ENCODE results near the gene B3GALNT2. TPM values are rescaled to one million over a fixed set of nuclear protein-coding genes. Genes with fewer than 3 reads are reported as not detected.
A peak's percentile ranks its signal among the peaks of the same experiment; 100 is the strongest.
"Not testable (repeated sequence)": the region's sequence is repeated elsewhere in the genome, so short reads cannot be mapped to it uniquely, and the experiment has no call there.

B3GALNT2 gene
- total RNA-seq, 2 donors from 2014 or later, result 29.1 to 52.1 TPM

DNA sequence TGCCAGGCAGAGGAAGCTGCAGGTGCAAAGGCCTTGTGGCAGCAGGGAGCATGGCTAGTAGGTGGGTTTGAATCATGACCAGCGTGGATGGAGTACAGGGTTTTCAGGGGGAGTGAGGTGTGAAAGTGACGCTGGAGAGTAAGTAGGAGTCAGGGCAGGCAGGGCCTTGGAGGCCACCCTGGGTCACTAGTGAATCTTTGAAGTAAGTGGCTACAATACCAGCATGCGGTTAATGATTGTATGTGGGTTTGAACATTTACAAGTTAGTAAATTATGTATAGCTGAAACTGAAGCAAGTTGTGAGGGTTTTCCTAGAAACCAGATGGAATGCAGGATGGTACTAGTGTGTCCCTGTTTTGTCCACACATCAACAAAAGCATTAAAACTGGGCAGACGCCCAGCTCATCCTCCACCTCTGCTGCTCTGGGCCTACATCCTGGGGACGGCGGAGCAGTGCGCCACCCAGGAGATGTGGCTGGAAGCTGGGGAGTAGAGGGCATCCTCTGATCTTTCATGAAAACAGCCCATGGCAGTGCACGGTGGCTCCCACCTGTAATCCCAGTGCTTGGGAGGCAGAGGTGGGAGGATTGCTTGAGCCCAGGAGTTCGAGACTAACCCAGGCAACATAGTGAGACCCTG, 41.2 kb upstream of the B3GALNT2 start:
- 92% methylated on average over 9 of the region's 9 CpGs for WGBS
- intact Hi-C loops (cut with DNase I), result no loop called here
- no peak for TF ChIP-seq POLR2A (IDR thresholded peaks at IDR 0.05)
- TF ChIP-seq POLR2AphosphoS5 (IDR thresholded peaks at IDR 0.05), result no peak
- TF ChIP-seq CTCF (IDR thresholded peaks at IDR 0.05), result no peak
- no peak for DNase-seq (ENCODE audit: low spot score)
- Histone ChIP-seq H3K4me3 (no peak overlapping the region), H3K27me3 (replicated peaks; ENCODE audit: insufficient read depth) (no peaks in the 10 kb centered on the region), H3K27ac (no peak overlapping the region), H3K36me3 (no peaks in the 10 kb centered on the region), H3K4me1 (replicated peaks) (no peaks in the 10 kb centered on the region), H3K9me3 (no peaks in the 10 kb centered on the region)

GRCh38 chr1:235542845-235543244, 38.6 kb upstream of the B3GALNT2 start:
- intact Hi-C loops (cut with DNase I); H3K9me3 ChIP-seq; H3K4me3 ChIP-seq; H3K4me1 ChIP-seq (replicated peaks); H3K36me3 ChIP-seq; H3K27ac ChIP-seq; DNase-seq (ENCODE audit: low spot score); H3K27me3 ChIP-seq (replicated peaks; ENCODE audit: insufficient read depth): not testable (repeated sequence)
- 84% methylated on average over 7 of the region's 7 CpGs for WGBS

- Histone ChIP-seq H3K4me1 (replicated peaks) (no peaks in the 10 kb centered on the region), H3K27me3 (replicated peaks; ENCODE audit: insufficient read depth) (no peaks in the 10 kb centered on the region), H3K27ac (no peak overlapping the region), H3K9me3 (no peaks in the 10 kb centered on the region), H3K36me3 (no peaks in the 10 kb centered on the region), H3K4me3 (no peak overlapping the region)
- TF ChIP-seq POLR2AphosphoS5 (IDR thresholded peaks at IDR 0.05), result no peak
- no peak for TF ChIP-seq POLR2A (IDR thresholded peaks at IDR 0.05)
- TF ChIP-seq CTCF (IDR thresholded peaks at IDR 0.05), result no peak
- WGBS, result 80% methylated on average over 8 of the region's 8 CpGs
- no peak for DNase-seq (ENCODE audit: low spot score)
- intact Hi-C loops (cut with DNase I), result no loop called here
Measured at GRCh38 chr1:235533476-235534168, 29.4 kb upstream of the B3GALNT2 start.

GRCh38 chr1:235532360-235532759, 28.1 kb upstream of the B3GALNT2 start:
- no peaks in the 10 kb centered on the region for H3K36me3 ChIP-seq
- H3K4me3 ChIP-seq, result no peak overlapping the region
- DNase-seq (ENCODE audit: low spot score), result no peak
- TF ChIP-seq POLR2AphosphoS5 (IDR thresholded peaks at IDR 0.05) (no peak), POLR2A (IDR thresholded peaks at IDR 0.05) (no peak), CTCF (IDR thresholded peaks at IDR 0.05) (no peak)
- no peaks in the 10 kb centered on the region for H3K27me3 ChIP-seq (replicated peaks; ENCODE audit: insufficient read depth)
- H3K27ac ChIP-seq, result no peak overlapping the region
- WGBS, result 89% methylated on average over 2 of the region's 2 CpGs
- intact Hi-C loops (cut with DNase I), result no loop called here
- no peaks in the 10 kb centered on the region for H3K9me3 ChIP-seq
- no peaks in the 10 kb centered on the region for H3K4me1 ChIP-seq (replicated peaks)

GRCh38 chr1:235527196-235527814, 23.1 kb upstream of the B3GALNT2 start:
- WGBS, result 85% methylated on average over 4 of the region's 4 CpGs
- no peaks in the 10 kb centered on the region for H3K4me1 ChIP-seq (replicated peaks)
- H3K36me3 ChIP-seq, result no peaks in the 10 kb centered on the region
- DNase-seq (ENCODE audit: low spot score), result no peak
- H3K27ac ChIP-seq, result no peak overlapping the region
- TF ChIP-seq POLR2AphosphoS5 (IDR thresholded peaks at IDR 0.05) (peak; percentile 31), CTCF (IDR thresholded peaks at IDR 0.05) (no peak)
- intact Hi-C loops (cut with DNase I), result no loop called here
- no peaks in the 10 kb centered on the region for H3K9me3 ChIP-seq
- H3K4me3 ChIP-seq, result no peak overlapping the region
- no peaks in the 10 kb centered on the region for H3K27me3 ChIP-seq (replicated peaks; ENCODE audit: insufficient read depth)

Data from prostate gland (tissue), 2 donors.